ENCODE data around the gene ATP13A3. TPM values are rescaled to one million over a fixed set of nuclear protein-coding genes. Genes with fewer than 3 reads are reported as not detected.

ATP13A3 gene
- total RNA-seq, 2 donors from 2014 or later = 95.1 to 110 TPM

GRCh38 chr3:194482196-194482593 lies 4.6 kb downstream of the ATP13A3 start:
- no peak for ATAC-seq
- DNase-seq = no peak
- intact Hi-C loops (cut with DNase I, micrococcal nuclease) = no loop called here

GRCh38 chr3:194481525-194482195 lies 5.1 kb downstream of the ATP13A3 start:
- DNase-seq (no peak), ATAC-seq (no peak)
- intact Hi-C loops (cut with DNase I, micrococcal nuclease) = no loop called here

- intact Hi-C loops (cut with DNase I, micrococcal nuclease) = no loop called here
- ATAC-seq = no peak
- no peak for DNase-seq
Observed at GRCh38 chr3:194481103-194481502, 5.7 kb downstream of the ATP13A3 start.

- DNase-seq (peak in 1 of 2 donors; percentile 43), ATAC-seq (peak; percentile 86)
- intact Hi-C loops (cut with DNase I, micrococcal nuclease) = loop anchor here in 1 of 2 donors (10.0 kb wide), 1 partner anchor 98 kb away; no protein-coding TSS in a partner anchor
Observed at GRCh38 chr3:194476784-194477183, 10.0 kb downstream of the ATP13A3 start.

- DNase-seq (no peak), ATAC-seq (no peak)
- intact Hi-C loops (cut with DNase I, micrococcal nuclease) = loop anchor here in 1 of 2 donors (10.0 kb wide), 1 partner anchor 99 kb away; no protein-coding TSS in a partner anchor
Observed at GRCh38 chr3:194475978-194476377, 10.8 kb downstream of the ATP13A3 start.

- intact Hi-C loops (cut with DNase I, micrococcal nuclease) = loop anchor here in 1 of 2 donors (10.0 kb wide), 1 partner anchor 99 kb away; no protein-coding TSS in a partner anchor
- ATAC-seq = peak; percentile 56
Observed at GRCh38 chr3:194475138-194475932, 11.5 kb downstream of the ATP13A3 start.

GRCh38 chr3:194474675-194475074 lies 12.1 kb downstream of the ATP13A3 start:
- intact Hi-C loops (cut with DNase I, micrococcal nuclease) = loop anchor here (5.0 to 10.0 kb wide), 2 partner anchors 100 to 123 kb away; no protein-coding TSS in a partner anchor
- DNase-seq = no peak
- ATAC-seq = no peak

More at GRCh38 chr3:194475138-194475932, 11.5 kb downstream of the ATP13A3 start:
- no peak for DNase-seq

- intact Hi-C loops (cut with DNase I, micrococcal nuclease) = loop anchor here (5.0 to 10.0 kb wide), 2 partner anchors 102 to 125 kb away; no protein-coding TSS in a partner anchor
- DNase-seq (no peak), ATAC-seq (peak; percentile 77)
Observed at GRCh38 chr3:194472290-194472920, 14.4 kb downstream of the ATP13A3 start.

- no peak for DNase-seq
- no peak for ATAC-seq
- intact Hi-C loops (cut with DNase I, micrococcal nuclease) = loop anchor here (5.0 to 10.0 kb wide), 2 partner anchors 103 to 125 kb away; no protein-coding TSS in a partner anchor
Observed at GRCh38 chr3:194471863-194472262, 14.9 kb downstream of the ATP13A3 start.

- DNase-seq = no peak
- intact Hi-C loops (cut with DNase I, micrococcal nuclease) = loop anchor here (5.0 to 10.0 kb wide), 2 partner anchors 104 to 127 kb away; no protein-coding TSS in a partner anchor
- no peak for ATAC-seq
Observed at GRCh38 chr3:194470615-194471014, 16.2 kb downstream of the ATP13A3 start.

- no peak for ATAC-seq
- intact Hi-C loops (cut with DNase I, micrococcal nuclease) = loop anchor here (5.0 to 10.0 kb wide), 2 partner anchors 105 to 127 kb away; no protein-coding TSS in a partner anchor
Observed at GRCh38 chr3:194469977-194470376, 16.8 kb downstream of the ATP13A3 start.

GRCh38 chr3:194468086-194468485 lies 18.7 kb downstream of the ATP13A3 start:
- no peak for ATAC-seq
- DNase-seq = no peak
- intact Hi-C loops (cut with DNase I, micrococcal nuclease) = no loop called here

More at GRCh38 chr3:194469977-194470376, 16.8 kb downstream of the ATP13A3 start:
- DNase-seq = no peak

GRCh38 chr3:194466761-194467356 lies 19.9 kb downstream of the ATP13A3 start:
- intact Hi-C loops (cut with DNase I, micrococcal nuclease) = no loop called here
- ATAC-seq (no peak), DNase-seq (no peak)

GRCh38 chr3:194465920-194466570 lies 20.8 kb downstream of the ATP13A3 start:
- intact Hi-C loops (cut with DNase I, micrococcal nuclease) = no loop called here
- ATAC-seq (no peak), DNase-seq (no peak)

GRCh38 chr3:194465246-194465645 lies 21.6 kb downstream of the ATP13A3 start:
- DNase-seq (no peak), ATAC-seq (no peak)
- intact Hi-C loops (cut with DNase I, micrococcal nuclease) = no loop called here

GRCh38 chr3:194464692-194465091 lies 22.1 kb downstream of the ATP13A3 start:
- DNase-seq (no peak), ATAC-seq (no peak)
- intact Hi-C loops (cut with DNase I, micrococcal nuclease) = no loop called here

GRCh38 chr3:194462936-194463335 lies 23.9 kb downstream of the ATP13A3 start:
- intact Hi-C loops (cut with DNase I, micrococcal nuclease) = no loop called here
- ATAC-seq (no peak), DNase-seq (no peak)

GRCh38 chr3:194460566-194460965 lies 26.2 kb downstream of the ATP13A3 start:
- DNase-seq = no peak
- intact Hi-C loops (cut with DNase I, micrococcal nuclease) = no loop called here
- ATAC-seq = no peak
